GM12872 (cell line): ENCODE data around the gene ZFP92.

Source experiments
- CTCF ChIP-seq: IDR thresholded peaks from 3 replicates; pipeline ENCODE4 v1.5.1; 2011; ENCODE audit warnings: low read depth, mild to moderate bottlenecking, low read length, moderate library complexity; ENCODE audit not compliant: insufficient read depth

The ZFP92 gene

GRCh38 chrX:153454901-153455550, 43.8 kb downstream of the ZFP92 start:
- no peak for TF ChIP-seq CTCF

GRCh38 chrX:153455571-153455970, 44.3 kb downstream of the ZFP92 start:
- no peak for TF ChIP-seq CTCF

GRCh38 chrX:153456161-153456560, 44.9 kb downstream of the ZFP92 start:
- TF ChIP-seq CTCF, result no peak

- no peak for TF ChIP-seq CTCF
Observed at GRCh38 chrX:153456704-153457103, 45.4 kb downstream of the ZFP92 start.

GRCh38 chrX:153457136-153457825, 46.0 kb downstream of the ZFP92 start:
- TF ChIP-seq CTCF, result no peak

GRCh38 chrX:153457827-153458466, 46.7 kb downstream of the ZFP92 start:
- no peak for TF ChIP-seq CTCF

- TF ChIP-seq CTCF, result no peak
Observed at GRCh38 chrX:153458476-153458875, 47.2 kb downstream of the ZFP92 start.
